Neural progenitor cell (in vitro differentiated cells): ENCODE measurements around the gene EZH2. TPM values are rescaled to one million over a fixed set of nuclear protein-coding genes. Genes with fewer than 3 reads are reported as not detected.

Experiments
- DNase-seq: peaks from one replicate; pipeline ENCODE4 v3.0.0-alpha.2; 2016; ENCODE audit warnings: low spot score
- H2AFZ ChIP-seq: fragments of 200-600 bp; sonication (generic); replicated peaks from 2 replicates; pipeline ENCODE4 v1.6.1; 2016; ENCODE audit warnings: antibody characterized with exemption
- H3F3A ChIP-seq: fragments of 200-600 bp; sonication (generic); 2 replicates; pipeline ENCODE4 v1.6.1; 2016; ENCODE audit warnings: antibody characterized with exemption, low read depth
- H3K27ac ChIP-seq: fragments of 200-600 bp; sonication (generic); 2 replicates; pipeline ENCODE4 v1.5.1; 2016; ENCODE audit warnings: mild to moderate bottlenecking
- H3K27me3 ChIP-seq: fragments of 200-600 bp; sonication (generic); 2 replicates; pipeline ENCODE4 v1.6.1; 2016; ENCODE audit warnings: mild to moderate bottlenecking, moderate library complexity
- H3K36me3 ChIP-seq: fragments of 200-600 bp; sonication (generic); 2 replicates; pipeline ENCODE4 v1.5.1; 2016
- H3K4me1 ChIP-seq: fragments of 200-600 bp; sonication (generic); 2 replicates; pipeline ENCODE4 v1.6.1; 2016; ENCODE audit warnings: mixed run types
- H3K4me2 ChIP-seq: fragments of 200-600 bp; sonication (generic); 2 replicates; pipeline ENCODE4 v1.6.1; 2016
- H3K4me3 ChIP-seq: fragments of 200-600 bp; sonication (generic); 2 replicates; pipeline ENCODE4 v1.5.1; 2016
- H3K79me2 ChIP-seq: fragments of 200-600 bp; sonication (generic); 2 replicates; pipeline ENCODE4 v1.6.1; 2016; ENCODE audit warnings: low read depth
- H3K9ac ChIP-seq: fragments of 200-600 bp; sonication (generic); 2 replicates; pipeline ENCODE4 v1.6.1; 2016
- H3K9me3 ChIP-seq: fragments of 200-600 bp; sonication (generic); 2 replicates; pipeline ENCODE4 v1.5.1; 2016; ENCODE audit warnings: low read depth
- H4K20me1 ChIP-seq: fragments of 200-600 bp; sonication (generic); 2 replicates; pipeline ENCODE4 v1.6.1; 2016; ENCODE audit warnings: low read depth
- H3K27ac Mint-ChIP-seq: 3 replicates; pipeline ENCODE4 v1.8.0; 2021; ENCODE audit warnings: mixed read lengths
- H3K27me3 Mint-ChIP-seq: 2 replicates; pipeline ENCODE4 v1.8.0; 2022; ENCODE audit warnings: low read depth, mild to moderate bottlenecking, inconsistent platforms, moderate library complexity, mixed read lengths; ENCODE audit not compliant: insufficient read depth
- H3K36me3 Mint-ChIP-seq: 3 replicates; pipeline ENCODE4 v1.8.0; 2021; ENCODE audit warnings: mixed read lengths
- H3K4me1 Mint-ChIP-seq: 3 replicates; pipeline ENCODE4 v1.8.0; 2021; ENCODE audit warnings: mixed read lengths
- H3K4me3 Mint-ChIP-seq: 3 replicates; pipeline ENCODE4 v1.8.0; 2021; ENCODE audit warnings: mild to moderate bottlenecking, moderate library complexity, mixed read lengths
- H3K9me3 Mint-ChIP-seq: 3 replicates; pipeline ENCODE4 v1.8.0; 2020; ENCODE audit warnings: mixed read lengths
- CTCF ChIP-seq: fragments of 200-600 bp; sonication (generic); IDR thresholded peaks from 2 replicates; pipeline ENCODE4 v1.5.1; 2017; ENCODE audit warnings: antibody characterized with exemption, mild to moderate bottlenecking
- EZH2 ChIP-seq: fragments of 200-600 bp; sonication (generic); IDR thresholded peaks from 2 replicates; pipeline ENCODE4 v1.6.1; 2017; ENCODE audit warnings: antibody characterized with exemption, mild to moderate bottlenecking, moderate library complexity
- EZH2phosphoT487 ChIP-seq: fragments of 200-600 bp; sonication (generic); IDR thresholded peaks from 2 replicates; pipeline ENCODE4 v1.6.1; 2017; ENCODE audit warnings: antibody characterized with exemption
- total RNA-seq: library from RNA; depleted of rRNA; stranded (reverse); fragments of >200 nt; gene quantifications from 2 replicates; pipeline ENCODE4 v1.2.3, GENCODE V29; 2015; ENCODE audit warnings: low replicate concordance

Gene EZH2
- total RNA-seq, 1 donor from 2014 or later = 112 TPM

- H3K4me1 Mint-ChIP-seq = no peaks in the 10 kb centered on the region
- no peaks in the 10 kb centered on the region for H3K36me3 Mint-ChIP-seq
- Histone ChIP-seq H3K27ac (no peak overlapping the region), H3K9ac (no peak overlapping the region), H3K4me2 (no peak overlapping the region), H3K79me2 (no peaks in the 10 kb centered on the region), H3K36me3 (no peaks in the 10 kb centered on the region), H3F3A (no peaks in the 10 kb centered on the region), H4K20me1 (no peaks in the 10 kb centered on the region), H3K27me3 (no peaks in the 10 kb centered on the region), H3K4me3 (no peak overlapping the region), H2AFZ (no peak overlapping the region), H3K4me1 (no peaks in the 10 kb centered on the region), H3K9me3 (no peaks in the 10 kb centered on the region)
- peaks cover 4% of the 10 kb centered on the region for H3K27me3 Mint-ChIP-seq
- no peak for TF ChIP-seq EZH2phosphoT487
- TF ChIP-seq EZH2 = no peak
- no peak for TF ChIP-seq CTCF
- no peaks in the 10 kb centered on the region for H3K9me3 Mint-ChIP-seq
- DNase-seq = no peak
- no peak overlapping the region for H3K27ac Mint-ChIP-seq
- H3K4me3 Mint-ChIP-seq = no peak overlapping the region
These were observed 43.3 kb upstream of the EZH2 start for GRCh38 chr7:148927123-148928045.

GRCh38 chr7:148925836-148926235, 41.7 kb upstream of the EZH2 start:
- no peak overlapping the region for H3K27ac ChIP-seq
- H3K27me3 ChIP-seq = no peaks in the 10 kb centered on the region
- no peak overlapping the region for H3K4me2 ChIP-seq
- H3K4me3 ChIP-seq = no peak overlapping the region
- TF ChIP-seq EZH2 = no peak
- no peak for TF ChIP-seq EZH2phosphoT487
- TF ChIP-seq CTCF = no peak
- no peak overlapping the region for H3K9ac ChIP-seq
- H3K36me3 Mint-ChIP-seq = no peaks in the 10 kb centered on the region
- H3K4me1 Mint-ChIP-seq = no peaks in the 10 kb centered on the region
- no peaks in the 10 kb centered on the region for H3K9me3 ChIP-seq
- H3K9me3 Mint-ChIP-seq = no peaks in the 10 kb centered on the region
- no peak for DNase-seq
- no peak overlapping the region for H2AFZ ChIP-seq
- H3K27ac Mint-ChIP-seq = no peak overlapping the region
- H4K20me1 ChIP-seq = no peaks in the 10 kb centered on the region
- H3K4me3 Mint-ChIP-seq = no peak overlapping the region
- no peaks in the 10 kb centered on the region for H3K36me3 ChIP-seq
- H3K4me1 ChIP-seq = no peaks in the 10 kb centered on the region
- H3F3A ChIP-seq = no peaks in the 10 kb centered on the region
- H3K79me2 ChIP-seq = no peaks in the 10 kb centered on the region
- peaks cover 4% of the 10 kb centered on the region for H3K27me3 Mint-ChIP-seq

- TF ChIP-seq EZH2phosphoT487 = no peak
- no peak for TF ChIP-seq EZH2
- TF ChIP-seq CTCF = no peak
- Histone ChIP-seq H3F3A (no peaks in the 10 kb centered on the region), H3K9ac (no peak overlapping the region), H3K9me3 (no peaks in the 10 kb centered on the region), H2AFZ (no peak overlapping the region), H3K4me2 (no peak overlapping the region), H3K4me3 (no peak overlapping the region), H3K27ac (no peak overlapping the region), H3K27me3 (no peaks in the 10 kb centered on the region), H4K20me1 (no peaks in the 10 kb centered on the region), H3K36me3 (no peaks in the 10 kb centered on the region), H3K79me2 (no peaks in the 10 kb centered on the region), H3K4me1 (no peaks in the 10 kb centered on the region)
- H3K27ac Mint-ChIP-seq = no peak overlapping the region
- no peaks in the 10 kb centered on the region for H3K36me3 Mint-ChIP-seq
- H3K27me3 Mint-ChIP-seq = peaks cover 4% of the 10 kb centered on the region
- no peak for DNase-seq
- peaks cover 1% of the 10 kb centered on the region for H3K4me1 Mint-ChIP-seq
- no peaks in the 10 kb centered on the region for H3K9me3 Mint-ChIP-seq
- H3K4me3 Mint-ChIP-seq = no peak overlapping the region
These were observed 39.9 kb upstream of the EZH2 start for GRCh38 chr7:148924011-148924410.
